GM23338 (cell line): ENCODE measurements around the gene GFER. TPM values are rescaled to one million over a fixed set of nuclear protein-coding genes. Genes with fewer than 3 reads are reported as not detected.

Experiments used
- ATAC-seq: fragments of 200-7000 bp; cut with Tn5 transposase; 3 replicates; pipeline ENCODE4 v1.9.1; 2020
- DNase-seq: peaks from one replicate; pipeline ENCODE4 v3.0.0-alpha.2; 2015; ENCODE audit warnings: low spot score
- H2AFZ ChIP-seq: fragments of 200-600 bp; sonication (generic); 2 replicates; pipeline ENCODE4 v1.8.0; 2016; ENCODE audit warnings: antibody characterized with exemption, mild to moderate bottlenecking, moderate library complexity
- H3F3A ChIP-seq: fragments of 200-600 bp; sonication (generic); replicated peaks from 2 replicates; pipeline ENCODE4 v1.8.0; 2017; ENCODE audit warnings: antibody characterized with exemption, mixed run types, low read depth
- H3K27ac ChIP-seq: fragments of 200-600 bp; sonication (generic); 2 replicates; pipeline ENCODE4 v1.6.1; 2016; ENCODE audit warnings: low read depth
- H3K27me3 ChIP-seq: fragments of 200-600 bp; sonication (generic); 2 replicates; pipeline ENCODE4 v1.8.0; 2016; ENCODE audit warnings: mild to moderate bottlenecking, mixed run types, moderate library complexity; ENCODE audit not compliant: insufficient read depth
- H3K36me3 ChIP-seq: fragments of 200-600 bp; sonication (generic); 2 replicates; pipeline ENCODE4 v1.8.0; 2016; ENCODE audit warnings: mild to moderate bottlenecking; ENCODE audit not compliant: insufficient read depth
- H3K4me1 ChIP-seq: fragments of 200-600 bp; sonication (generic); 2 replicates; pipeline ENCODE4 v1.8.0; 2016; ENCODE audit warnings: mild to moderate bottlenecking, moderate library complexity; ENCODE audit not compliant: insufficient read depth
- H3K4me2 ChIP-seq: fragments of 200-600 bp; sonication (generic); 2 replicates; pipeline ENCODE4 v1.7.1; 2017; ENCODE audit warnings: mixed run types
- H3K4me3 ChIP-seq: fragments of 200-600 bp; sonication (generic); 2 replicates; pipeline ENCODE4 v1.6.1; 2016; ENCODE audit warnings: mixed run types
- H3K79me2 ChIP-seq: fragments of 200-600 bp; sonication (generic); replicated peaks from 2 replicates; pipeline ENCODE4 v1.8.0; 2017; ENCODE audit warnings: mild to moderate bottlenecking; ENCODE audit not compliant: insufficient read depth
- H3K9me2 ChIP-seq: fragments of 200-600 bp; sonication (generic); 2 replicates; pipeline ENCODE4 v1.8.0; 2017; ENCODE audit not compliant: insufficient read depth
- H4K20me1 ChIP-seq: fragments of 200-600 bp; sonication (generic); replicated peaks from 2 replicates; pipeline ENCODE4 v1.8.0; 2017; ENCODE audit warnings: mild to moderate bottlenecking; ENCODE audit not compliant: insufficient read depth
- H3K27ac Mint-ChIP-seq: 2 replicates; pipeline ENCODE4 v1.8.0; 2020; ENCODE audit warnings: inconsistent platforms, mild to moderate bottlenecking, moderate library complexity, mixed read lengths
- H3K27me3 Mint-ChIP-seq: 3 replicates; pipeline ENCODE4 v1.8.0; 2022; ENCODE audit warnings: low read depth, mild to moderate bottlenecking, moderate library complexity, mixed read lengths, inconsistent platforms; ENCODE audit not compliant: insufficient read depth, poor library complexity
- H3K36me3 Mint-ChIP-seq: 3 replicates; pipeline ENCODE4 v1.8.0; 2021; ENCODE audit warnings: low read depth, mild to moderate bottlenecking, inconsistent platforms, moderate library complexity, mixed read lengths
- H3K4me1 Mint-ChIP-seq: 3 replicates; pipeline ENCODE4 v1.8.0; 2020; ENCODE audit warnings: mild to moderate bottlenecking, inconsistent platforms, mixed read lengths
- H3K4me3 Mint-ChIP-seq: 3 replicates; pipeline ENCODE4 v1.8.0; 2021; ENCODE audit warnings: moderate library complexity, mild to moderate bottlenecking, inconsistent platforms, mixed read lengths
- H3K9me3 Mint-ChIP-seq: 3 replicates; pipeline ENCODE4 v1.8.0; 2020; ENCODE audit warnings: moderate library complexity, mild to moderate bottlenecking, inconsistent platforms, mixed read lengths
- CREB1 ChIP-seq: fragments of 250-450 bp; sonication (Bioruptor Pico); IDR thresholded peaks from 2 replicates; pipeline ENCODE4 v1.5.0; 2020; ENCODE audit warnings: low read depth, mild to moderate bottlenecking, moderate library complexity
- CTCF ChIP-seq, 2 experiments: fragments of 200-600 bp in 1 of 2; sonication (generic) in 1 of 2; conservative IDR thresholded peaks; 2 replicates each; pipeline versions ENCODE4 v1.5.1 to v1.6.1; 2016 to 2017; ENCODE audit warnings: antibody characterized with exemption in 2 of 2, low read depth in 2 of 2, mild to moderate bottlenecking in 2 of 2, moderate library complexity in 1 of 2
- EZH2 ChIP-seq: fragments of 200-600 bp; sonication (generic); IDR thresholded peaks from one replicate; pipeline ENCODE4 v1.8.0; 2017; ENCODE audit warnings: antibody characterized with exemption, mild to moderate bottlenecking, low read depth; ENCODE audit not compliant: unreplicated experiment
- EZH2phosphoT487 ChIP-seq: fragments of 200-600 bp; sonication (generic); IDR thresholded peaks from one replicate; pipeline ENCODE4 v1.8.1; 2018; ENCODE audit warnings: antibody characterized with exemption; ENCODE audit not compliant: unreplicated experiment
- JUNB ChIP-seq: IDR thresholded peaks from one replicate; pipeline ENCODE4 v1.6.1; 2016; ENCODE audit warnings: antibody characterized with exemption; ENCODE audit not compliant: unreplicated experiment
- NANOG ChIP-seq: IDR thresholded peaks from 2 replicates; pipeline ENCODE4 v1.6.1; 2016; ENCODE audit warnings: antibody characterized with exemption, borderline replicate concordance
- POLR2AphosphoS5 ChIP-seq: IDR thresholded peaks from 2 replicates; pipeline ENCODE4 v1.6.1; 2016; ENCODE audit warnings: antibody characterized with exemption, low read depth
- REST ChIP-seq: IDR thresholded peaks from one replicate; pipeline ENCODE4 v1.6.1; 2018; ENCODE audit warnings: antibody characterized with exemption; ENCODE audit not compliant: unreplicated experiment
- STAT1 ChIP-seq: IDR thresholded peaks from one replicate; pipeline ENCODE4 v1.6.1; 2016; ENCODE audit warnings: antibody characterized with exemption; ENCODE audit not compliant: unreplicated experiment
- ZNF331 ChIP-seq: fragments of 250-450 bp; sonication (Bioruptor Pico); IDR thresholded peaks from 2 replicates; pipeline ENCODE4 v1.5.0; 2020; ENCODE audit warnings: low read depth, mild to moderate bottlenecking, moderate library complexity
- ZNF462 ChIP-seq: fragments of 250-450 bp; sonication (Bioruptor Pico); IDR thresholded peaks from 2 replicates; pipeline ENCODE4 v1.5.0; 2020; ENCODE audit warnings: mild to moderate bottlenecking, moderate library complexity
- polyA plus RNA-seq: library from polyadenylated mRNA; unstranded; fragments of >200 nt; fragmentation: Nextera tagmentation; extraction: Ambion mirVana; gene quantifications from 2 replicates; pipeline ENCODE4 v1.2.1, GENCODE V29; 2016
- total RNA-seq: library from RNA; depleted of rRNA; stranded (reverse); fragments of >200 nt; shearing (Covaris generic); gene quantifications from 2 replicates; pipeline ENCODE4 v1.2.3, GENCODE V29; 2014

The GFER gene
- total and polyA plus RNA-seq, 2 experiments from 2014 or later: 40.1 to 64.5 TPM

- no peak for DNase-seq
- Histone ChIP-seq H3K36me3 (no peaks in the 10 kb centered on the region; the same call in 1 of the 2 replicates), H2AFZ (no peak overlapping the region), H3K4me2 (no peak overlapping the region), H3K4me1 (peaks cover 1% of the 10 kb centered on the region; the same call in 1 of the 2 replicates), H3K9me2 (no peaks in the 10 kb centered on the region), H3K4me3 (no peak overlapping the region), H4K20me1 (peaks cover 2% of the 10 kb centered on the region), H3F3A (peaks cover 15% of the 10 kb centered on the region; the same call in 1 of the 2 replicates), H3K27ac (no peak overlapping the region), H3K79me2 (peaks cover 6% of the 10 kb centered on the region; the same call in 1 of the 2 replicates), H3K27me3 (no peaks in the 10 kb centered on the region)
- no peak for ATAC-seq
- Mint-ChIP-seq H3K27ac (no peak overlapping the region), H3K27me3 (peaks cover 3% of the 10 kb centered on the region), H3K4me1 (no peaks in the 10 kb centered on the region; the same call in 1 of the 3 replicates), H3K36me3 (peaks cover 31% of the 10 kb centered on the region), H3K9me3 (no peaks in the 10 kb centered on the region), H3K4me3 (no peak overlapping the region)
- TF ChIP-seq POLR2AphosphoS5 (no peak), ZNF462 (CRISPR knock-in tag) (no peak), ZNF331 (no peak), STAT1 (no peak), CTCF (conservative IDR thresholded peaks at IDR 0.05; ENCODE audit: low read depth in 2 of 2) (no peak), CREB1 (no peak), REST (no peak), NANOG (no peak), JUNB (no peak), EZH2 (no peak), EZH2phosphoT487 (no peak)
Observed at GRCh38 chr16:1998852-1999801, 15.1 kb downstream of the GFER start.
